Stimulated activated naive CD8-positive, alpha-beta T cell treated with anti-CD3 and anti-CD28 coated beads, Interleukin-15, Interleukin-2, amounts not matched to agents 100 U/mL and 50 U/mL, for 24 hours (primary cell): ENCODE results near the gene POLG2.
"Not testable (repeated sequence)": the region's sequence is repeated elsewhere in the genome, so short reads cannot be mapped to it uniquely, and the experiment has no call there.

Experiments used
- ATAC-seq: fragments of 150-1000 bp; cut with Tn5 transposase; one replicate; pipeline ENCODE4 v1.10.0; 2021
- DNase-seq: peaks from one replicate; pipeline ENCODE4 v3.0.0; 2021

Gene POLG2

GRCh38 chr17:64480951-64481350, 15.9 kb downstream of the POLG2 start:
- ATAC-seq (no peak), DNase-seq (no peak)

GRCh38 chr17:64477849-64478248, 19.0 kb downstream of the POLG2 start:
- DNase-seq, result no peak
- no peak for ATAC-seq

DNA sequence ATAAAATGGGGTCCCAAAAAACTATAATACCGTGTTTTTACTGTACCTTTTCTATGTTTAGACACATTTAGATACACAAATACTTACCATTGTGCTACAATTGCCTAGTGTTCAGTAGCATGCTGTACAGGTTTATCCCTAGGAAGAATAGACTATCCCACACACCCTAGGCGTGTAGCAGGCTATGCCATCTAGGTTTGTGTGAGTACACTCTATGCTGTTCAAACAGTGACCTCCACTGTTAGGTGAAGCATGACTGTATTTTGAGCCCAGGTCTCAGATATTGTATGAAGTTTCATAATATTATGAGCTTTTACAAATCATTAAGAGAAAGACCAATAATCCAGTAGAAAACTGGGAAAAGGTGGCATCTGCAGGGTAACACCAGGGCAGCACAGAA, 24.3 kb downstream of the POLG2 start:
- DNase-seq (no peak), ATAC-seq (no peak)

DNA sequence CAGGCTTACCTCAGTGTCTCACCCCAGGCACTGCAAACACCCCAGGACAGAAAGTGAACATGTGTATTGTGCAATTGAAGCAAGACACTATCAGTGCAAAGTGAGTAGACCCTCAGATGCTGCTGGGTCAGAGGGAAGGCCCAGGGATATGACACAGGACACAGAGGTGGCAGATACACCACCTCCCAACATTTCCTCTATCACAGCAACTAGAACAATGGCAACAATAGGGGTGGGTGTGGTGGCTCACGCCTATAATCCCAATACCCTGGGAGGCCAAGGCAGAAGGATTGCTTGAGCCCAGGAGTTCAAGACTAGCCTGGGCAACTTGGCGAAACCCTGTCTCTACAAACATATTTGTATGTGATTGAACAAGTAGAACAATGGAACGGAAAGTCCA, 25.4 kb downstream of the POLG2 start:
- ATAC-seq (no peak), DNase-seq (no peak)

DNA sequence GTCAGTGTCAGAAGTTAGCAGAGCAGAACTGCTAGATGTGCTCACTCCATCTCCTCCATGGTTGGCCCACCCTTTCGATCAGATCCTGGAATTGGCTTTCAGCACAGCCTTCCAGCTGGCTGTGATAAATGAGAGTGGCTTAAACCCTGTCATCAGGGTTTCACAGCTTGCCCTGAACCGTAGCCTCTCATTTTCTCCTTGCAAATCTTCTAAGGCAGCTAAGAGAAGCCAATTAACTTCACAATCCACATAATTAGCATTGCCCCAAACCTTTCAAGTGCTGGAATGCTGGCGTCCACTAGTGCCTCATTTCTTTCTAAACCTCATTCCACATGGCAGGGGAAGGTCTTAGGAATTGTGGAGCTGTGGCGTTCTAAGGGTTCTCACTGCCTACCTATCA, 26.2 kb downstream of the POLG2 start:
- DNase-seq, result no peak

DNA sequence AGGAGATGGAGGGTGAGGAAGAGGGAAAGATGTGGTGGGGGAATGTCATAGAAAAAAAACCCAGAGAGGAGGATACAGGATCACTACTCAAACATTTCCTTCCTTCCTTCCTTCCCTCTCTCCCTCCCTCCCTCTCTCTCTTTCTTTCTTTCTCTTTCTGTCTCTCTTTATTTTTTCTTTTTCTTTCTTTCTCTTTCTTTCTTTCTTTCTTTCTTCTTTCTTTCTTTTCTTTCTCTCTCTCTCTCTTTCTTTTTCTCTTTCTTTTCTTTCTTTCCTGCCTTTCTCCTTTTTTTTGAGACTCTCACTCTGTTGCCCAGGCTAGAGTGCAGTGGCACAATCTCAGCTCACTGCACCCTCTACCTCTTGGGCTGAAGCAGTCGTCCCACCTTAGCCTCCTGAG, 30.0 kb downstream of the POLG2 start:
- ATAC-seq, DNase-seq: not testable (repeated sequence)

More for the DNA sequence above, 26.2 kb downstream of the POLG2 start:
- no peak for ATAC-seq

DNA sequence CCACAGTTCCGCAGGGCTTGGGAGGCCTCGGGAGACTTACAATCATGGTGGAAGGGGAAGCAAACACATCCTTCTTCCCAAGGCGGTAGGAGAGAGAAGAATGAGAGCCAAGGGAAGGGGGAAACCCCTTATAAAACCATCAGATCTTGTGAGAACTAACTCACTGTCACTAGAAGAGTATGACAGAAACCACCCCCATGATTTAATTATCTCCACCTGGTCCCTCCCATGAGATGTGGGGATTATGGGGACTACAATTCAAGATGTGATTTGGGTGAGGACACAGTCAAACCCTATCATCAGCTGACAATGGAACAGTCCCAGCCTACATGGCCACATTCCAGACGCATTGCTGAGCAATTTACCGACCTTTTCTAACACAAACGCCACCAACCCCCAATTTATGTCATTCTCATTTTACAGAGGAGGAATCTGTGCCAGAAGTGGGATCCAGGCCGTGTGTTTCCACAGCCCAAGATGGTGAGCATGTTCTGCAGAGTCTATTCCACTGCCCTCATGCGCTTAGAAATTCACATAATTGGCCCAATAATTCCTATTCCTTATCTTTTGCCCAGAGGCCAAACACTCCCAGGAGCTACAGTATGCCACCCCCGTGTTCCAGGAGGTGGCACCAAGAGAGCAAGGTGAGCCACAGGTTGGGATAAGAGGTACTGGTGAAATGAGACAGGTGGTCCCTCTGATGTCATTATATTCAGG, 30.7 kb downstream of the POLG2 start:
- no peak for ATAC-seq
- DNase-seq, result no peak

- no peak for DNase-seq
- no peak for ATAC-seq
Measured at GRCh38 chr17:64461788-64462187, 35.1 kb downstream of the POLG2 start.

DNA sequence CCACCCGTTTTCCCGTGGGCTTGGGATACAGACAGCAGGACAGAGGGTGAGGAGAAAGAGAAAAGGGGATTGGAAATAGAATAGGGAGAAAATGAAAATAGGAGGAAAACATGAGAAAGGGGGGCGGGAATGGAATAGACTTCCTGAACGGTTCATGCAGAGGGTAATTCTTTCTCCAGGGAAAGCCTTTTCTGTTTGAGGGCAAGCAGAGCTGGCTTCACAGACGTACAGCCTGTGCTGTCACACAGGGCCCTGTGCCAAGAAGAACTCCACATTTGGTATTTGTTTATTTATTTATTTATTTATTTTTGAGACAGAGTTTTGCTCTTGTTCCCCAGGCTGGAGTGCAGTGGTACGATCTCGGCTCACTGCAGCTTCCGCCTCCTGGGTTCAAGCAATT, 35.9 kb downstream of the POLG2 start:
- ATAC-seq, result no peak
- no peak for DNase-seq

- DNase-seq, ATAC-seq: not testable (repeated sequence)
Measured at GRCh38 chr17:64459818-64460217, 37.0 kb downstream of the POLG2 start.

DNA sequence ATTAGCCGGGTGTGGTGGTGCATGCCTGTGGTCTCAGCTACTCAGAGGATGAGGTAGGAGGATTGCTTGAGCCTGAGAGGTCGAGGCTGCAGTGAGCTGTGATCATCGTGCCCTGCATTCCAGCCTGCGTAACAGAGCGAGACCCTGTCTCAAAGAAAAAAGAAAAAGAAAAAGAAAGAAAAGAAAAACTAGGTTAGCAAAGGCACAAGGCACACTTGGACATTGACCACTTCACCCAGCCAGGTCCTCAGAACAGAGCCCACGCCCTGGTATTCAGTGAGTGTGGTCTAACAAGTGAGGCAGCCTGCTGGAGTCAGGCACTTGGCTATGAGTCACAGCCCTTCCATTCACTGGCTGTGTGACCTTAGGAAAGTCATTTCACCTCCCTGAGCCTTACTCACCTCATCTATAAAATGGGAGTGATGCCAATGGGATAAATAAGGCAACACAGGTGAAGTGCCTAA, 37.5 kb downstream of the POLG2 start:
- DNase-seq (no peak), ATAC-seq (peak; percentile 57)

- no peak for DNase-seq
- no peak for ATAC-seq
Measured at GRCh38 chr17:64458756-64459155, 38.1 kb downstream of the POLG2 start.

DNA sequence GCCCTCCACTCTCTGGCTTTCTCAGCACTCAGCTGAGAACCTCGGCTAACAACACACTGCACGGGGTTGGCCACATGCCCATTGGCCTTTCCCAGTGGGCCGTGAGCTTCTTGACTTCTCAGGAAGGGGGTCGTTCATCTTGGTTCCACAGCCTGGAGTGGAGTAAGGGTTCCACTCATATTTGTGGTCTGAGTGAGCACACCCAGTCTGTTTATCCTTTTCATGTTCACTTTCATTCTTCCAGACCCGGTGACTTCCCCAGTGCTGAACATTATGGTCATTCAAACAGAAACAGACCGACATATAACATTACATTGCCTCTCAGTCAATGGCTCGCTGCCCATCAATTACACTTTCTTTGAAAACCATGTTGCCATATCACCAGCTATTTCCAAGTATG, 39.7 kb downstream of the POLG2 start:
- ATAC-seq (no peak), DNase-seq (no peak)

DNA sequence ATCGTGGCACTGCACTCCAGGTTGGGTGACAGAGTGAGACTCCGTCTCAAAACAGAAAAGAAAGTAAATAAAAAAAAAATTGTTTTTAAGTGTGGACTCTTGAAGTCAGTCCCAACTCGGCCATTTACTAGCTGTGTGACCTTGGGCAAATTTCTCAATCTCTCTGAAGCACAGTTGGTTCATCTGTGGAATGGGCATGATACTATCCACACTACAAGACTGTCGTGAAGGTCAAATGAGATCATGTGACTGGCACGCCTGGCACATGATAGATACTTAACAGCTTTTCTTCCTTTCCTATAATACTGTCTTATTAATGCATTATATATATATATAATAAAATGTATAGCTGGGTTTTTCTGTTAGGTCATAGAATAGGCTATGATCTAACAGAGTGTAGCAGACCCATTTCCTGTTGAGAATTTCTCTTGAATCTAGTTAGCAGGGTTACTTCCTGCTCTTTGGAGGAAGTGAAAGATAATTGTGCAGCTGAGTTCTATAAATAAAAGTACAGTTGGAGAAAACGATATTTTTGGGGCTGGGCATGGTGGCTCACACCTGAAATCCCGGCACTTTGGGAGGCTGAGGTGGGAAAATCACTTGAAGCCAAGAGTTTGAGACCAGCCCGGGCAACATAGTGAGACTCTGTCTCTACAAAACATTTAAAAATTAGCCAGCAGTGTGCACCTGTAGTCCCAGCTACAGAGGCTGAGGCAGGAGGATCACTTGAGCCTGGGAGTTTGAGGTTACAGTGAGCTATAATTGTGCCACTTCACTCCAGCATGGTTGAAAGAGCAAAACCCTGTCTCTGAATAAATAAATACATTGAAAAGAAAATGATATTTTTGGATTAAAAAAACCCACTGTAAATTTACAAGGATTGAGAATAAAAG, 40.6 kb downstream of the POLG2 start:
- DNase-seq, result no peak
- ATAC-seq, result no peak

- no peak for DNase-seq
- no peak for ATAC-seq
Measured at GRCh38 chr17:64449545-64449944, 47.3 kb downstream of the POLG2 start.

DNA sequence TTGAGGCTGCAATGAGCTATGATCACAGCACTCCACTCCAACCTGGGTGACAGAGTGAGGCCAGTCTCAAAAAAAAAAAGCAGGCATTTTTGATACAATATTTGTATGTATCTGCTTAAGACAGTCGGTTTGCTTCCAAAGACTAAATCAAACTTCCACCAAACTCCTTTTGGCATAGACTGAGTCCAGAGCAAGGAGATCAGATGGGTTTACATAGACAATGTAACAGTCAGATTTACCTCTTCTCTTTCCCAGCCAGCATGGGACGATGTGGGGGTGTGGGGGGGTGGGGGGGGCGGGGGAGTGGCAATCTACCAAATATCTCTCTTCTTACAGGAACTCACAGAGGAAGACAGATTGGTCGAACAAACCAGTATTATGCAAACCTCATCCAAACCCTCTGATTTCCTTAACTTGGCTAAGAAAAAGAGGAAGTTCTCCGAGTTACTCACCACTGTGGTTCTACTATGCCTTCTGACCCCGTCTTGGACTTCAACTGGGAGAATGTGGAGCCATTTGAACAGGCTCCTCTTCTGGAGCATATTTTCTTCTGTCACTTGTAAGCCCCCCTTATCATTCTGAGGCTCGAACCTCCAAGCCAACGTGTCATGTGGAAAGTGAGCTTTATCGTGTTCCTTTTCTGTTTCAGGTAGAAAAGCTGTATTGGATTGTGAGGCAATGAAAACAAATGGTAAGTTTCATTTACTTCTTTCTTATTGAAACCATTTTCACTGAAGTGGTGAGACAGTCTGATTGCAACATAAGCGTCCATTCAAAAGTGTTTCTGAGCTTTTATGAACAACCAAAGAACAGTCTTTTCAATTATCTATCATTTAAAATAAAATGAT, 48.0 kb downstream of the POLG2 start, which contains the start of gene MILR1:
MILR1 (plus strand) TSS at position 451 of the 848 bp plus-strand sequence; CDS start at position 505, 54 bp downstream.
- DNase-seq, result no peak

DNA sequence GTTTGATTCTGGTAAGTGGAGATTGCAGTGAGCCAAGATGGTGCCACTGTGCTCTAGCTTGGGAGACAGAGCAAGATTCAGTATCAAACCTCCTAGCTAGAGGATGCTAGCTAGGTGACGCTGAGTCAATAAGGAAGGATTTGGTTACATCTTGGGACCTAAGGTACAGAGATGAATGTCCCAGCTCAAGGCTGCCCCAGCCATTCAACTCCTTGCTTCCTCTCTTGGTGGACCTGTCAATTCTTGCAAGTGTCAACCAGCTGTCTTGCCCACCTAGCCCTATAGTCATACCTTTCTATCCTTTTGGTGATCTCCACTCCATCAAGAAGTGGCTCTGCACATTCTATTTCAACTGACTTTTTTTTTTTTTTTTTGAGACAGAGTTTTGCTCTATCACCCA, 49.3 kb downstream of the POLG2 start:
- peak; percentile 43 for ATAC-seq
- no peak for DNase-seq

More for the DNA sequence above, 48.0 kb downstream of the POLG2 start, which contains the start of gene MILR1:
- no peak for ATAC-seq

- no peak for DNase-seq
- no peak for ATAC-seq
Measured at GRCh38 chr17:64443086-64443760, 53.6 kb downstream of the POLG2 start.

- no peak for ATAC-seq
- DNase-seq, result no peak
Measured at GRCh38 chr17:64442541-64442971, 54.3 kb downstream of the POLG2 start.

GRCh38 chr17:64441772-64442540, 54.9 kb downstream of the POLG2 start:
- DNase-seq (peak; percentile 16), ATAC-seq (no peak)

- DNase-seq (no peak), ATAC-seq (no peak)
Measured at GRCh38 chr17:64439956-64440355, 56.9 kb downstream of the POLG2 start.
